Measurements from ENCODE around the gene CLCN7. TPM values are rescaled to one million over a fixed set of nuclear protein-coding genes. Genes with fewer than 3 reads are reported as not detected.
A peak's percentile ranks its signal among the peaks of the same experiment; 100 is the strongest.

The CLCN7 gene
- total RNA-seq, 6 donors from 2014 or later = 78.0 to 463 (median 147) TPM

- Histone ChIP-seq H3K4me1 (peaks cover 0 to 11% (median 4%) of the 10 kb centered on the region in 4 donors), H3K36me3 (peaks cover 9 to 42% (median 22%) of the 10 kb centered on the region in 4 donors), H3K27ac (no peak overlapping the region), H3K9me3 (no peaks in the 10 kb centered on the region), H3K27me3 (no peaks in the 10 kb centered on the region), H3K4me3 (no peak overlapping the region)
- ATAC-seq (ENCODE audit: low FRiP score in 2 of 2) (no peak), DNase-seq (no peak)
- no peak for TF ChIP-seq POLR2A (IDR thresholded peaks at IDR 0.05)
- no peak for TF ChIP-seq CTCF (IDR thresholded peaks at IDR 0.05)
- no peak for TF ChIP-seq POLR2AphosphoS5 (IDR thresholded peaks at IDR 0.05)
- TF ChIP-seq EP300 (IDR thresholded peaks at IDR 0.05) = no peak
- 88 to 91% methylated on average over 29 to 32 of the region's 33 CpGs for WGBS, 2 donors
Observed at GRCh38 chr16:1464894-1465566, 9.8 kb downstream of the CLCN7 start.

DNA sequence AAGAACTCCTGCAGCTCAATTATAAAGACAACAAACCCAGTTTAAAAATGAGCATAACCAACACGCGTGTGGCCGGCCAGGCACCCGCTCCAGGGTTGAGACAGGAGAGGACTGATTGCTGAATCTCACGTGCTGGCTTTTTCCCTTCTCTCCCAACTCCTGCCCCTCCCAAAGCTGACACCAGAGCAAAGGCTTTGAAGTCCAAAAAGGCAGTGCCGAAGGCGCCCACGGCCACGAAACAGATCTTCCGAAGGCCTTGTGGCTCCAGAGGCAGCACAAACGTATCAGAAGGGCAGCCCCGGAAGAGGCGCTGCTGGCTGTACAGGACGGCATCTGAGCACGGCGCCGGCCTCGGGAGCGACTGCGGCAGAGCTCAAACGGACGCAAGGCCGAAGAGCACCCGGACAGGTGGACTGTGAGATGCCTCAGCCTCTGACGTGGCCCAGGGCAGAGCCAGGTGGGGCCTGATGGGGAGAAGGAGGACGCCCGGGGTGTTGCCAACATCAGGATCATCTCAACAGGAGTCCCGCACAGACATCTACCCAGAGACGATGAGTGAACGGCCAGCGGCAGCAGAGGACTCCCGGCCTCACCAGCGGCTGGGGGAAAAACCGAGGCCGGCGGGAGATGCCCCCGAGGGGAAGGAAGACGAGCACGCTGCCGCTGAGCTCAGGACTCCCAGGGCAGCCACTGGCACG lies 10.5 kb downstream of the CLCN7 start:
- DNase-seq (peak in 1 of 2 donors; percentile 79), ATAC-seq (ENCODE audit: low FRiP score in 2 of 2) (no peak)
- peaks cover 9 to 45% (median 24%) of the 10 kb centered on the region in 4 donors for H3K36me3 ChIP-seq
- no peak overlapping the region for H3K4me3 ChIP-seq
- 90 to 93% methylated on average over 39 to 41 of the region's 41 CpGs for WGBS, 2 donors
- TF ChIP-seq CTCF (IDR thresholded peaks at IDR 0.05) = no peak
- TF ChIP-seq POLR2AphosphoS5 (IDR thresholded peaks at IDR 0.05) = no peak
- peaks cover 0 to 8% (median 2%) of the 10 kb centered on the region in 4 donors for H3K4me1 ChIP-seq
- no peaks in the 10 kb centered on the region for H3K9me3 ChIP-seq
- no peaks in the 10 kb centered on the region for H3K27me3 ChIP-seq
- H3K27ac ChIP-seq = no peak overlapping the region

DNA sequence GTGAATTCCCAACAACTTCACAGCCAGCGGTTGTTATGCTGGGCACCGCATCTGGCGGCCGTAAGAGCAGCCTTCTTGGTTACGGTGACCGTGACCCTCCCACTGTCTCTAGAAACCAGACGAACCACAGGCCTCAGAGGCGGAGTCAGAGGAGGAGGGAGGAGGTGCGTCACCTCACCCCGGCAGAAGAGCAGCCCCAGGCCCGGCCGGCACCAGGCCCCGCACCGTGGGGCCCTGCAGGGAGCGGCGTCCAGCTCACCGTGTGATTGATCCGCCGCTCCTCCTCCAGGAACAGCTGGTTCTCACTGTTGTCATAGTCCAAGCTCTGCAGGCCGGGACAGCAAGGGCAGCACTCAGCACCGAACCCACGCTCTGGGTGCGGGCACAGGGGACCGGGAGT lies 13.7 kb downstream of the CLCN7 start:
- Histone ChIP-seq H3K4me1 (no peaks in the 10 kb centered on the region), H3K4me3 (no peak overlapping the region), H3K9me3 (no peaks in the 10 kb centered on the region), H3K27ac (no peak overlapping the region), H3K27me3 (no peaks in the 10 kb centered on the region), H3K36me3 (peaks cover 9 to 72% (median 48%) of the 10 kb centered on the region in 4 donors)
- 87 to 94% methylated on average over 12 to 24 of the region's 24 CpGs for WGBS, 2 donors
- ATAC-seq (ENCODE audit: low FRiP score in 2 of 2) = no peak
- DNase-seq = peak in 1 of 2 donors; percentile 68
- no peak for TF ChIP-seq EP300 (IDR thresholded peaks at IDR 0.05)
- TF ChIP-seq CTCF (IDR thresholded peaks at IDR 0.05) = no peak
- TF ChIP-seq POLR2AphosphoS5 (IDR thresholded peaks at IDR 0.05) = no peak
- no peak for TF ChIP-seq POLR2A (IDR thresholded peaks at IDR 0.05)

- no peaks in the 10 kb centered on the region for H3K27me3 ChIP-seq
- no peaks in the 10 kb centered on the region for H3K9me3 ChIP-seq
- no peak overlapping the region for H3K27ac ChIP-seq
- DNase-seq (peak in 1 of 2 donors; percentile 80), ATAC-seq (ENCODE audit: low FRiP score in 2 of 2) (no peak)
- TF ChIP-seq POLR2A (IDR thresholded peaks at IDR 0.05) = no peak
- TF ChIP-seq EP300 (IDR thresholded peaks at IDR 0.05) = no peak
- no peak for TF ChIP-seq POLR2AphosphoS5 (IDR thresholded peaks at IDR 0.05)
- TF ChIP-seq CTCF (IDR thresholded peaks at IDR 0.05) = no peak
- H3K36me3 ChIP-seq = peaks cover 9 to 74% (median 53%) of the 10 kb centered on the region in 4 donors
- 90 to 100% methylated on average over 5 to 20 of the region's 30 CpGs for WGBS, 2 donors
- no peak overlapping the region for H3K4me3 ChIP-seq
- H3K4me1 ChIP-seq = no peaks in the 10 kb centered on the region
Observed at GRCh38 chr16:1460602-1461138, 14.2 kb downstream of the CLCN7 start.

All from upper lobe of left lung (tissue), 6 donors.